Gastroesophageal sphincter (tissue), 4 donors: Measurements from ENCODE around the gene MED16. TPM values are rescaled to one million over a fixed set of nuclear protein-coding genes. Genes with fewer than 3 reads are reported as not detected.
A peak's percentile ranks its signal among the peaks of the same experiment; 100 is the strongest.

Experiments
- ATAC-seq: fragments of 150-250 bp; one replicate; pipeline ENCODE4 v1.9.1; 2016; ENCODE audit warnings: mild to moderate bottlenecking, moderate library complexity
- H3K27ac ChIP-seq, 4 donors: fragments of 200-600 bp; sonication (generic) in 3 of 4; 1 replicate in 3 of 4; 2 replicates in 1 of 4; pipeline ENCODE4 v1.5.1; 2016 to 2019
- H3K27me3 ChIP-seq: fragments of 200-600 bp; sonication (generic); one replicate; pipeline ENCODE4 v1.5.1; 2019
- H3K36me3 ChIP-seq, 2 donors: fragments of 200-600 bp; sonication (generic); one replicate each; pipeline ENCODE4 v1.5.1; 2019; ENCODE audit warnings: control low read depth in 1 of 2
- H3K4me1 ChIP-seq, 3 donors: fragments of 200-600 bp; sonication (generic); 1 replicate in 2 of 3; 2 replicates in 1 of 3; pipeline ENCODE4 v1.5.1; 2016 to 2019; ENCODE audit warnings: control low read depth in 2 of 3
- H3K4me3 ChIP-seq, 2 donors: fragments of 200-600 bp; sonication (generic); one replicate each; pipeline ENCODE4 v1.5.1; 2019; ENCODE audit warnings: mild to moderate bottlenecking in 1 of 2, moderate library complexity in 1 of 2
- H3K9me3 ChIP-seq, 3 donors: fragments of 200-600 bp; sonication (generic); one replicate each; pipeline ENCODE4 v1.5.1; 2017 to 2019; ENCODE audit warnings: control low read depth in 2 of 3
- CTCF ChIP-seq, 4 experiments: fragments of 200-600 bp in 2 of 4; fragments of 450-650 bp in 2 of 4; sonication (generic) in 1 of 4; IDR thresholded peaks; one replicate each; pipeline ENCODE4 v1.5.1; 2017 to 2019; ENCODE audit warnings: antibody characterized with exemption in 4 of 4, mild to moderate bottlenecking in 2 of 4, moderate library complexity in 2 of 4
- EP300 ChIP-seq: sonication (generic); formaldehyde crosslinking; IDR thresholded peaks from one replicate; pipeline ENCODE4 v1.6.1; 2017; ENCODE audit warnings: antibody characterized with exemption, mild to moderate bottlenecking
- POLR2A ChIP-seq, 2 donors: fragments of 450-650 bp; IDR thresholded peaks; one replicate each; pipeline ENCODE4 v1.6.1; 2017; ENCODE audit warnings: antibody characterized with exemption in 2 of 2, mild to moderate bottlenecking in 2 of 2, moderate library complexity in 1 of 2
- POLR2AphosphoS5 ChIP-seq: sonication (generic); formaldehyde crosslinking; IDR thresholded peaks from one replicate; pipeline ENCODE4 v1.6.1; 2017; ENCODE audit warnings: antibody characterized with exemption
- WGBS, 2 donors: methylation state at CpG; one replicate each; pipeline ENCODE4 v1.1.5; 2018; ENCODE audit warnings: low coverage in 1 of 2; 5-methylcytosine and 5-hydroxymethylcytosine counted together
- total RNA-seq, 4 donors: library from RNA; depleted of rRNA; stranded (reverse); fragments of >200 nt; gene quantifications; one replicate each; pipeline ENCODE4 v1.1.0, GENCODE V29; 2016

The MED16 gene
- total RNA-seq, 4 donors from 2014 or later, result 20.2 to 40.3 (median 28.1) TPM

DNA sequence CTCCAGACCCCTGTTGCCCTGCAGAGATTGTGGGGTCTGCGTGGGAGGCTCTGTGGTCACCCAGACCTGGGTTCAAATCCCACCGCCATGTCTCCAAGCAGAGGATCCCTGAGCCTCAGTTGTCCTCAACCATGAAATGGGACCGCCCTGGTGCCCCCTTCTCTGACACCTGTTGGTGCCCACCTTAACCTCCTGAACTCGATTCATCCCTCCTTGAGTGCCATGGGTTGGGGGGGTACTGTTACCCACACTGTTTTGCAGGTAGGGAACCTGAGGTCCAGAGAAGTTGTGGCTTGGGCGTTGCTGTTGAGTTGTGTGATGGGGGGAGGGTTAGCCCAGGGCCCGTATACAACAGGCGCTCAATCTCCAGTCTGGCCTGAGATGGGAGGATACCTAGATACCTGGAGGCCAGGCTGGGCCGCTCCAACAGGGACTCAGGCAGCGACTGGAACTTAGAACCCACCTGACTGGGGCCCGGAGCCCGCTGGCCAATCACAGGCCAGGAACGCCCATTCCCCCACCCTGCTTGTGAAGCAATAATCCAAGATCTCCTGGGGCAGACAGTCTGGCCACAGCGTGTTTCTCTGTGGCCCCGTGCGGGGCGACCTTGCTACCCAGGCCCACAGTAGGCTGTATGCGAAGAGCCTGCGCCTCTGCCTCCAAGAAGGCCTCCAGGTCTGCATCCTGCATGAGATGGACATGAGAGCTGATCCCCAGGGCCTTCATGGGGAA, 35.6 kb upstream of the MED16 start:
- Histone ChIP-seq H3K27ac (peak overlapping the region in 3 of 4 donors; percentile 84 to 89 (median 85)), H3K4me1 (peaks cover 0 to 61% (median 23%) of the 10 kb centered on the region in 3 donors), H3K9me3 (no peaks in the 10 kb centered on the region), H3K27me3 (no peaks in the 10 kb centered on the region), H3K36me3 (peaks cover 0 to 15% of the 10 kb centered on the region in 2 donors), H3K4me3 (no peak overlapping the region)
- no peak for ATAC-seq
- no peak for TF ChIP-seq POLR2AphosphoS5
- no peak for TF ChIP-seq EP300
- no peak for TF ChIP-seq CTCF (IDR thresholded peaks at IDR 0.05)
- TF ChIP-seq POLR2A (IDR thresholded peaks at IDR 0.05), result no peak
- 100% methylated on average over 1 of the region's 18 CpGs; no CpG with 5 or more reads in 1 of the 2 donors for WGBS, 2 donors

- Histone ChIP-seq H3K9me3 (no peaks in the 10 kb centered on the region), H3K27me3 (no peaks in the 10 kb centered on the region), H3K36me3 (peaks cover 0 to 15% of the 10 kb centered on the region in 2 donors), H3K27ac (peak overlapping the region in 3 of 4 donors; percentile 84 to 89 (median 85)), H3K4me1 (peaks cover 0 to 57% (median 18%) of the 10 kb centered on the region in 3 donors), H3K4me3 (peak overlapping the region in 1 of 2 donors; percentile 93)
- no peak for ATAC-seq
- no peak for TF ChIP-seq POLR2AphosphoS5
- WGBS, 2 donors, result 100% methylated on average over 2 of the region's 12 CpGs; no CpG with 5 or more reads in 1 of the 2 donors
Measured at GRCh38 chr19:927780-928401, 34.9 kb upstream of the MED16 start.

GRCh38 chr19:927351-927779, 34.4 kb upstream of the MED16 start:
- Histone ChIP-seq H3K4me1 (peaks cover 0 to 52% (median 13%) of the 10 kb centered on the region in 3 donors), H3K27ac (peak overlapping the region; percentile 64 to 89 (median 84)), H3K27me3 (no peaks in the 10 kb centered on the region), H3K36me3 (peaks cover 0 to 15% of the 10 kb centered on the region in 2 donors), H3K9me3 (no peaks in the 10 kb centered on the region), H3K4me3 (peak overlapping the region; percentile 79 to 93)
- no CpG with 5 or more reads among the region's 15 CpGs for WGBS, 2 donors
- TF ChIP-seq POLR2AphosphoS5, result no peak
- TF ChIP-seq CTCF (IDR thresholded peaks at IDR 0.05), result no peak
- TF ChIP-seq POLR2A (IDR thresholded peaks at IDR 0.05), result no peak
- TF ChIP-seq EP300, result no peak
- no peak for ATAC-seq

DNA sequence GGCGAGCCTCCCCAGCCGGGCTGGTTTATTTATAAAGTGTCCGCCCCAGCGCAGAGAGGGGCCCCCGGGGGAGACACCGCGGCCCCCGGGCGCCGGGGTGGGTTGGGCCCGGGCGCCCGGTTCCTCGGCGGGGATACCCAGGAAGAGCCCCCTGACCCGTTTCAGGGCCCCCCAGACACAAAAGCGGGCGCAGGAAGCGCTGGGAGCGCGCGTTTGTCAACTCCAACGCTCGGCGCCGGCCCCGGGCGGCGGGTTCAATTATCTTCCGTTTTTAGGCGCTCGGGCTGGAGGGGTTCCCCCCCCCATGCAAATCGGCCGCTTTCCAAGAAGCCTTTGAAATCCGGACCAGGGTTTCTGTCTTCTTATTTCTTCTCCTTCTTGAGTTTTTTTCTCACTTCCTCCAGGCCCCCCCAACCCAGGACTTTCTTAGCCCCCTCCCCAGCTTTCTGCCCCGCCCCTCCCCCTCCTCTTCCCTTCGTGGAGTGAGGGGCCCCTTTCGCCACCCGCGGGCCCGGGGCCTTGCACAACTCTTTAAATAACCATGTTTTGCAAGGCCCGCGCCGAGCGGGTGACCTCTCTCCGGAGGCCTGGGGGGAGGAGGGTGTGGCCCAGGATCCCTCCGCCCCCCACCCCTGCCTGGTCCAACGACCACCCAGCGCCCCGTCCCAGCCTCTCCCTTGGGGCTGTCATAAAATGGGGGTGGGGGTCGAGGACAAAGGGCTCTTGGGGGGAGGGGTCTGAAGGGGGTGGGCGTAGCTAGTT, 33.8 kb upstream of the MED16 start:
- 0% methylated on average over 18 of the region's 52 CpGs; no CpG with 5 or more reads in 1 of the 2 donors for WGBS, 2 donors
- H3K36me3 ChIP-seq, result peaks cover 0 to 15% of the 10 kb centered on the region in 2 donors
- peaks cover 0 to 48% (median 11%) of the 10 kb centered on the region in 3 donors for H3K4me1 ChIP-seq
- no peak for TF ChIP-seq CTCF (IDR thresholded peaks at IDR 0.05)
- no peak for TF ChIP-seq POLR2A (IDR thresholded peaks at IDR 0.05)
- H3K9me3 ChIP-seq, result no peaks in the 10 kb centered on the region
- no peaks in the 10 kb centered on the region for H3K27me3 ChIP-seq
- peak overlapping the region; percentile 64 to 89 (median 84) for H3K27ac ChIP-seq
- peak; percentile 41 for ATAC-seq
- H3K4me3 ChIP-seq, result peak overlapping the region; percentile 79 to 93

GRCh38 chr19:926323-926588, 33.3 kb upstream of the MED16 start:
- Histone ChIP-seq H3K4me3 (peak overlapping the region; percentile 79 to 93), H3K4me1 (peaks cover 0 to 53% (median 11%) of the 10 kb centered on the region in 3 donors), H3K9me3 (no peaks in the 10 kb centered on the region), H3K27ac (peak overlapping the region; percentile 64 to 89 (median 84)), H3K27me3 (peaks cover 3% of the 10 kb centered on the region), H3K36me3 (peaks cover 0 to 15% of the 10 kb centered on the region in 2 donors)
- TF ChIP-seq EP300, result no peak
- no peak for TF ChIP-seq CTCF (IDR thresholded peaks at IDR 0.05)
- no peak for TF ChIP-seq POLR2AphosphoS5
- TF ChIP-seq POLR2A (IDR thresholded peaks at IDR 0.05), result no peak
- WGBS, 2 donors, result no CpG with 5 or more reads among the region's 21 CpGs
- no peak for ATAC-seq
